NCI-H1092 treated with DMSO at 0.1 percent for 48 hours (cell line): ENCODE measurements around the gene P2RY14.
"Not testable (repeated sequence)": the region's sequence is repeated elsewhere in the genome, so short reads cannot be mapped to it uniquely, and the experiment has no call there.

Source experiments
- DNase-seq: peaks from one replicate; lab custom pipeline; 2025; lab: John Stamatoyannopoulos, UW

P2RY14 gene

GRCh38 chr3:151182349-151183079 lies 95.8 kb downstream of the P2RY14 start:
- DNase-seq = no peak

- no peak for DNase-seq
Measured at GRCh38 chr3:151178208-151178845, 100.0 kb downstream of the P2RY14 start.

- no peak for DNase-seq
Measured at GRCh38 chr3:151175952-151176351, 102.4 kb downstream of the P2RY14 start.

GRCh38 chr3:151174351-151174750 lies 104.0 kb downstream of the P2RY14 start:
- DNase-seq = no peak

- DNase-seq = no peak
Measured at GRCh38 chr3:151171145-151171757, 107.1 kb downstream of the P2RY14 start.

- DNase-seq = not testable (repeated sequence)
Measured at GRCh38 chr3:151169948-151170679, 108.2 kb downstream of the P2RY14 start.

- DNase-seq = no peak
Measured at GRCh38 chr3:151169262-151169947, 108.9 kb downstream of the P2RY14 start.

- peak; percentile 30 for DNase-seq
Measured at GRCh38 chr3:151168269-151169094, 109.9 kb downstream of the P2RY14 start.

GRCh38 chr3:151166161-151166560 lies 112.2 kb downstream of the P2RY14 start:
- DNase-seq = no peak

- DNase-seq = no peak
Measured at GRCh38 chr3:151165226-151165625, 113.1 kb downstream of the P2RY14 start.
